WTC11 (cell line): ENCODE measurements around the gene IL17RE.

Experiments used
- ATF1 ChIP-seq: sonication (generic); formaldehyde crosslinking; IDR thresholded peaks from 2 replicates; pipeline ENCODE4 v1.8.1; 2023; ENCODE audit warnings: mild to moderate bottlenecking, moderate library complexity, missing genetic modification reagents
- CREB1 ChIP-seq: sonication (generic); formaldehyde crosslinking; IDR thresholded peaks from 2 replicates; pipeline ENCODE4 v1.8.0; 2023; ENCODE audit warnings: mild to moderate bottlenecking, missing genetic modification reagents
- FOXJ3 ChIP-seq: sonication (generic); formaldehyde crosslinking; IDR thresholded peaks from 2 replicates; pipeline ENCODE4 v1.9.0; 2021; ENCODE audit warnings: missing genetic modification reagents, mild to moderate bottlenecking, borderline replicate concordance
- FOXP1 ChIP-seq: sonication (generic); formaldehyde crosslinking; IDR thresholded peaks from 2 replicates; pipeline ENCODE4 v1.8.0; 2022; ENCODE audit warnings: missing genetic modification reagents, mild to moderate bottlenecking, moderate library complexity, borderline replicate concordance
- JUN ChIP-seq: sonication (generic); formaldehyde crosslinking; IDR thresholded peaks from 2 replicates; pipeline ENCODE4 v1.8.0; 2023; ENCODE audit warnings: mild to moderate bottlenecking, missing genetic modification reagents
- ZNF121 ChIP-seq: sonication (generic); formaldehyde crosslinking; IDR thresholded peaks from 2 replicates; pipeline ENCODE4 v1.8.0; 2023; ENCODE audit warnings: missing genetic modification reagents
- TF ChIP-seq, protein P1 (sequence below): fragments of 200-600 bp; IDR thresholded peaks from 2 replicates; pipeline ENCODE4 v1.8.0; 2022; ENCODE audit warnings: antibody characterized with exemption
- TF ChIP-seq, protein P2 (sequence below): sonication (generic); formaldehyde crosslinking; IDR thresholded peaks from 2 replicates; pipeline ENCODE4 v1.8.1; 2023; ENCODE audit warnings: mild to moderate bottlenecking, missing genetic modification reagents
- TF ChIP-seq, protein P3 (sequence below): sonication (generic); formaldehyde crosslinking; IDR thresholded peaks from 2 replicates; pipeline ENCODE4 v1.8.1; 2023; ENCODE audit warnings: mild to moderate bottlenecking, missing genetic modification reagents
- TF ChIP-seq, protein P4 (sequence below): sonication (generic); formaldehyde crosslinking; IDR thresholded peaks from 2 replicates; pipeline ENCODE4 v1.8.1; 2023; ENCODE audit warnings: mild to moderate bottlenecking, missing genetic modification reagents, moderate library complexity
- TF ChIP-seq, protein P5 (sequence below): sonication (generic); formaldehyde crosslinking; IDR thresholded peaks from 2 replicates; pipeline ENCODE4 v1.8.1; 2022; ENCODE audit warnings: low read depth, missing genetic modification reagents, borderline replicate concordance
- TF ChIP-seq, protein P6 (sequence below): sonication (generic); formaldehyde crosslinking; conservative IDR thresholded peaks from 2 replicates; pipeline ENCODE4 v1.8.1; 2023; ENCODE audit warnings: mild to moderate bottlenecking, low read depth, missing genetic modification reagents, moderate library complexity
- TF ChIP-seq, protein P7 (sequence below): sonication (generic); formaldehyde crosslinking; IDR thresholded peaks from 2 replicates; pipeline ENCODE4 v1.8.1; 2022; ENCODE audit warnings: mild to moderate bottlenecking, missing genetic modification reagents, moderate library complexity, borderline replicate concordance

DNA sequence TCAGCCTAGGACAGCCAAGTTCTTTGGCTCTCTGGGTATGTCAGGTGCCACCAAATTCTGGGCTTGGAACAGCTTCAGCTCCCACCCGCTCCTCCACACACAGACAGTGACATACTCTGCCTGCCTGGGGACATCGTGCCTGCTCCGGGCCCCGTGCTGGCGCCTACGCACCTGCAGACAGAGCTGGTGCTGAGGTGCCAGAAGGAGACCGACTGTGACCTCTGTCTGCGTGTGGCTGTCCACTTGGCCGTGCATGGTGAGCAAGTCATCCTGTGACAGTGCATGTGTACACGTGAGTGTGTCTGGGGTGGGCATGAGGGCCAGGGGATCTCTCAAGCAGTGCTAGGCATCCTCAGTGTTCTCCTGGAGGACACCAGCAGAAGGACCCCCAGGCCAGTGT lies 15.2 kb downstream of the IL17RE start:
- TF ChIP-seq, protein P1, sequence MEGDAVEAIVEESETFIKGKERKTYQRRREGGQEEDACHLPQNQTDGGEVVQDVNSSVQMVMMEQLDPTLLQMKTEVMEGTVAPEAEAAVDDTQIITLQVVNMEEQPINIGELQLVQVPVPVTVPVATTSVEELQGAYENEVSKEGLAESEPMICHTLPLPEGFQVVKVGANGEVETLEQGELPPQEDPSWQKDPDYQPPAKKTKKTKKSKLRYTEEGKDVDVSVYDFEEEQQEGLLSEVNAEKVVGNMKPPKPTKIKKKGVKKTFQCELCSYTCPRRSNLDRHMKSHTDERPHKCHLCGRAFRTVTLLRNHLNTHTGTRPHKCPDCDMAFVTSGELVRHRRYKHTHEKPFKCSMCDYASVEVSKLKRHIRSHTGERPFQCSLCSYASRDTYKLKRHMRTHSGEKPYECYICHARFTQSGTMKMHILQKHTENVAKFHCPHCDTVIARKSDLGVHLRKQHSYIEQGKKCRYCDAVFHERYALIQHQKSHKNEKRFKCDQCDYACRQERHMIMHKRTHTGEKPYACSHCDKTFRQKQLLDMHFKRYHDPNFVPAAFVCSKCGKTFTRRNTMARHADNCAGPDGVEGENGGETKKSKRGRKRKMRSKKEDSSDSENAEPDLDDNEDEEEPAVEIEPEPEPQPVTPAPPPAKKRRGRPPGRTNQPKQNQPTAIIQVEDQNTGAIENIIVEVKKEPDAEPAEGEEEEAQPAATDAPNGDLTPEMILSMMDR = no peak
- TF ChIP-seq FOXJ3 (CRISPR knock-in tag) = no peak
- TF ChIP-seq, protein P2, sequence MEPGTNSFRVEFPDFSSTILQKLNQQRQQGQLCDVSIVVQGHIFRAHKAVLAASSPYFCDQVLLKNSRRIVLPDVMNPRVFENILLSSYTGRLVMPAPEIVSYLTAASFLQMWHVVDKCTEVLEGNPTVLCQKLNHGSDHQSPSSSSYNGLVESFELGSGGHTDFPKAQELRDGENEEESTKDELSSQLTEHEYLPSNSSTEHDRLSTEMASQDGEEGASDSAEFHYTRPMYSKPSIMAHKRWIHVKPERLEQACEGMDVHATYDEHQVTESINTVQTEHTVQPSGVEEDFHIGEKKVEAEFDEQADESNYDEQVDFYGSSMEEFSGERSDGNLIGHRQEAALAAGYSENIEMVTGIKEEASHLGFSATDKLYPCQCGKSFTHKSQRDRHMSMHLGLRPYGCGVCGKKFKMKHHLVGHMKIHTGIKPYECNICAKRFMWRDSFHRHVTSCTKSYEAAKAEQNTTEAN (CRISPR knock-in tag) = no peak
- TF ChIP-seq FOXP1 = no peak
- TF ChIP-seq, protein P3, sequence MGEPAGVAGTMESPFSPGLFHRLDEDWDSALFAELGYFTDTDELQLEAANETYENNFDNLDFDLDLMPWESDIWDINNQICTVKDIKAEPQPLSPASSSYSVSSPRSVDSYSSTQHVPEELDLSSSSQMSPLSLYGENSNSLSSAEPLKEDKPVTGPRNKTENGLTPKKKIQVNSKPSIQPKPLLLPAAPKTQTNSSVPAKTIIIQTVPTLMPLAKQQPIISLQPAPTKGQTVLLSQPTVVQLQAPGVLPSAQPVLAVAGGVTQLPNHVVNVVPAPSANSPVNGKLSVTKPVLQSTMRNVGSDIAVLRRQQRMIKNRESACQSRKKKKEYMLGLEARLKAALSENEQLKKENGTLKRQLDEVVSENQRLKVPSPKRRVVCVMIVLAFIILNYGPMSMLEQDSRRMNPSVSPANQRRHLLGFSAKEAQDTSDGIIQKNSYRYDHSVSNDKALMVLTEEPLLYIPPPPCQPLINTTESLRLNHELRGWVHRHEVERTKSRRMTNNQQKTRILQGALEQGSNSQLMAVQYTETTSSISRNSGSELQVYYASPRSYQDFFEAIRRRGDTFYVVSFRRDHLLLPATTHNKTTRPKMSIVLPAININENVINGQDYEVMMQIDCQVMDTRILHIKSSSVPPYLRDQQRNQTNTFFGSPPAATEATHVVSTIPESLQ (CRISPR knock-in tag) = no peak
- TF ChIP-seq, protein P4, sequence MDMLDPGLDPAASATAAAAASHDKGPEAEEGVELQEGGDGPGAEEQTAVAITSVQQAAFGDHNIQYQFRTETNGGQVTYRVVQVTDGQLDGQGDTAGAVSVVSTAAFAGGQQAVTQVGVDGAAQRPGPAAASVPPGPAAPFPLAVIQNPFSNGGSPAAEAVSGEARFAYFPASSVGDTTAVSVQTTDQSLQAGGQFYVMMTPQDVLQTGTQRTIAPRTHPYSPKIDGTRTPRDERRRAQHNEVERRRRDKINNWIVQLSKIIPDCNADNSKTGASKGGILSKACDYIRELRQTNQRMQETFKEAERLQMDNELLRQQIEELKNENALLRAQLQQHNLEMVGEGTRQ = no peak
- TF ChIP-seq, protein P5, sequence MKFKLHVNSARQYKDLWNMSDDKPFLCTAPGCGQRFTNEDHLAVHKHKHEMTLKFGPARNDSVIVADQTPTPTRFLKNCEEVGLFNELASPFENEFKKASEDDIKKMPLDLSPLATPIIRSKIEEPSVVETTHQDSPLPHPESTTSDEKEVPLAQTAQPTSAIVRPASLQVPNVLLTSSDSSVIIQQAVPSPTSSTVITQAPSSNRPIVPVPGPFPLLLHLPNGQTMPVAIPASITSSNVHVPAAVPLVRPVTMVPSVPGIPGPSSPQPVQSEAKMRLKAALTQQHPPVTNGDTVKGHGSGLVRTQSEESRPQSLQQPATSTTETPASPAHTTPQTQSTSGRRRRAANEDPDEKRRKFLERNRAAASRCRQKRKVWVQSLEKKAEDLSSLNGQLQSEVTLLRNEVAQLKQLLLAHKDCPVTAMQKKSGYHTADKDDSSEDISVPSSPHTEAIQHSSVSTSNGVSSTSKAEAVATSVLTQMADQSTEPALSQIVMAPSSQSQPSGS (CRISPR knock-in tag) = no peak
- TF ChIP-seq ZNF121 (CRISPR knock-in tag) = no peak
- TF ChIP-seq, protein P6, sequence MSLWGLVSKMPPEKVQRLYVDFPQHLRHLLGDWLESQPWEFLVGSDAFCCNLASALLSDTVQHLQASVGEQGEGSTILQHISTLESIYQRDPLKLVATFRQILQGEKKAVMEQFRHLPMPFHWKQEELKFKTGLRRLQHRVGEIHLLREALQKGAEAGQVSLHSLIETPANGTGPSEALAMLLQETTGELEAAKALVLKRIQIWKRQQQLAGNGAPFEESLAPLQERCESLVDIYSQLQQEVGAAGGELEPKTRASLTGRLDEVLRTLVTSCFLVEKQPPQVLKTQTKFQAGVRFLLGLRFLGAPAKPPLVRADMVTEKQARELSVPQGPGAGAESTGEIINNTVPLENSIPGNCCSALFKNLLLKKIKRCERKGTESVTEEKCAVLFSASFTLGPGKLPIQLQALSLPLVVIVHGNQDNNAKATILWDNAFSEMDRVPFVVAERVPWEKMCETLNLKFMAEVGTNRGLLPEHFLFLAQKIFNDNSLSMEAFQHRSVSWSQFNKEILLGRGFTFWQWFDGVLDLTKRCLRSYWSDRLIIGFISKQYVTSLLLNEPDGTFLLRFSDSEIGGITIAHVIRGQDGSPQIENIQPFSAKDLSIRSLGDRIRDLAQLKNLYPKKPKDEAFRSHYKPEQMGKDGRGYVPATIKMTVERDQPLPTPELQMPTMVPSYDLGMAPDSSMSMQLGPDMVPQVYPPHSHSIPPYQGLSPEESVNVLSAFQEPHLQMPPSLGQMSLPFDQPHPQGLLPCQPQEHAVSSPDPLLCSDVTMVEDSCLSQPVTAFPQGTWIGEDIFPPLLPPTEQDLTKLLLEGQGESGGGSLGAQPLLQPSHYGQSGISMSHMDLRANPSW (CRISPR knock-in tag) = no peak
- TF ChIP-seq, protein P7, sequence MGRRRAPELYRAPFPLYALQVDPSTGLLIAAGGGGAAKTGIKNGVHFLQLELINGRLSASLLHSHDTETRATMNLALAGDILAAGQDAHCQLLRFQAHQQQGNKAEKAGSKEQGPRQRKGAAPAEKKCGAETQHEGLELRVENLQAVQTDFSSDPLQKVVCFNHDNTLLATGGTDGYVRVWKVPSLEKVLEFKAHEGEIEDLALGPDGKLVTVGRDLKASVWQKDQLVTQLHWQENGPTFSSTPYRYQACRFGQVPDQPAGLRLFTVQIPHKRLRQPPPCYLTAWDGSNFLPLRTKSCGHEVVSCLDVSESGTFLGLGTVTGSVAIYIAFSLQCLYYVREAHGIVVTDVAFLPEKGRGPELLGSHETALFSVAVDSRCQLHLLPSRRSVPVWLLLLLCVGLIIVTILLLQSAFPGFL (CRISPR knock-in tag) = no peak
- no peak for TF ChIP-seq CREB1 (CRISPR knock-in tag)
- no peak for TF ChIP-seq ATF1 (CRISPR knock-in tag)
- no peak for TF ChIP-seq JUN (CRISPR knock-in tag)
